GM21515 (cell line): ENCODE data around the gene FRRS1L.
"Not testable (repeated sequence)": the region's sequence is repeated elsewhere in the genome, so short reads cannot be mapped to it uniquely, and the experiment has no call there.

Source experiments
- ATAC-seq: cut with Tn5 transposase; IDR thresholded peaks from one replicate; pipeline ENCODE4 v1.9.1; 2021; ENCODE audit not compliant: unreplicated experiment

Gene FRRS1L

GRCh38 chr9:109133533-109133932 is 33.5 kb downstream of the FRRS1L start:
- ATAC-seq = no peak

- ATAC-seq = no peak
Measured at GRCh38 chr9:109132567-109133021, 34.5 kb downstream of the FRRS1L start.

- no peak for ATAC-seq
Measured at GRCh38 chr9:109129470-109130197, 37.4 kb downstream of the FRRS1L start.

GRCh38 chr9:109126671-109127070 is 40.4 kb downstream of the FRRS1L start:
- not testable (repeated sequence) for ATAC-seq

GRCh38 chr9:109124121-109124520 is 42.9 kb downstream of the FRRS1L start:
- ATAC-seq = no peak

GRCh38 chr9:109122726-109123621 is 44.1 kb downstream of the FRRS1L start:
- ATAC-seq = peak; percentile 23

GRCh38 chr9:109121232-109121796 is 45.7 kb downstream of the FRRS1L start:
- no peak for ATAC-seq

- no peak for ATAC-seq
Measured at GRCh38 chr9:109120204-109120789, 46.8 kb downstream of the FRRS1L start.

- peak; percentile 88 for ATAC-seq
Measured at GRCh38 chr9:109119439-109120203, 47.4 kb downstream of the FRRS1L start, which contains the start of gene TMEM245. Gene TMEM245, minus strand, starts transcription at chr9:109119947. Its CDS starts 34 bp downstream, at chr9:109119913.

GRCh38 chr9:109118808-109119438 is 48.1 kb downstream of the FRRS1L start:
- ATAC-seq = no peak

GRCh38 chr9:109117856-109118807 is 48.9 kb downstream of the FRRS1L start:
- ATAC-seq = no peak

GRCh38 chr9:109115931-109116526 is 51.0 kb downstream of the FRRS1L start:
- no peak for ATAC-seq

GRCh38 chr9:109114670-109115069 is 52.4 kb downstream of the FRRS1L start:
- ATAC-seq = no peak

GRCh38 chr9:109113892-109114609 is 53.0 kb downstream of the FRRS1L start:
- no peak for ATAC-seq

- ATAC-seq = no peak
Measured at GRCh38 chr9:109113254-109113653, 53.8 kb downstream of the FRRS1L start.

GRCh38 chr9:109110329-109111021 is 56.6 kb downstream of the FRRS1L start:
- peak; percentile 65 for ATAC-seq

GRCh38 chr9:109109967-109110328 is 57.1 kb downstream of the FRRS1L start:
- ATAC-seq = no peak
